Karpas-422 (cell line): ENCODE data around the gene CCDC178. TPM values are rescaled to one million over a fixed set of nuclear protein-coding genes. Genes with fewer than 3 reads are reported as not detected.
"Not testable (repeated sequence)": the region's sequence is repeated elsewhere in the genome, so short reads cannot be mapped to it uniquely, and the experiment has no call there.

Experiments used
- DNase-seq: peaks from one replicate; pipeline ENCODE4 v3.0.0-alpha.2; 2015
- H2AFZ ChIP-seq: fragments of 200-600 bp; sonication (generic); 2 replicates; pipeline ENCODE4 v1.6.1; 2014; ENCODE audit warnings: antibody characterized with exemption, low read length, mixed read lengths
- H3K27ac ChIP-seq: fragments of 200-600 bp; sonication (generic); 2 replicates; pipeline ENCODE4 v1.5.1; 2014; ENCODE audit warnings: mild to moderate bottlenecking, low read length, moderate library complexity
- H3K27me3 ChIP-seq: fragments of 200-600 bp; sonication (generic); 2 replicates; pipeline ENCODE4 v1.6.1; 2014; ENCODE audit warnings: low read length, mixed read lengths
- H3K36me3 ChIP-seq: fragments of 200-600 bp; sonication (generic); 2 replicates; pipeline ENCODE4 v1.6.1; 2014; ENCODE audit warnings: low read length, mixed read lengths; ENCODE audit not compliant: insufficient read depth
- H3K4me1 ChIP-seq: fragments of 200-600 bp; sonication (generic); 2 replicates; pipeline ENCODE4 v1.6.1; 2014; ENCODE audit warnings: mild to moderate bottlenecking, low read length, mixed read lengths
- H3K4me2 ChIP-seq: fragments of 200-600 bp; sonication (generic); 2 replicates; pipeline ENCODE4 v1.6.1; 2014; ENCODE audit warnings: low read length, low read depth, mild to moderate bottlenecking; ENCODE audit not compliant: poor library complexity, severe bottlenecking
- H3K4me3 ChIP-seq: fragments of 200-600 bp; sonication (generic); 2 replicates; pipeline ENCODE4 v1.5.1; 2014; ENCODE audit warnings: mild to moderate bottlenecking, antibody characterized with exemption, low read length, mixed read lengths
- H3K79me2 ChIP-seq: fragments of 200-600 bp; sonication (generic); 2 replicates; pipeline ENCODE4 v1.6.1; 2014; ENCODE audit warnings: mild to moderate bottlenecking, low read length, mixed read lengths
- H3K9ac ChIP-seq: fragments of 200-600 bp; sonication (generic); 2 replicates; pipeline ENCODE4 v1.6.0; 2014; ENCODE audit warnings: low read length
- H3K9me2 ChIP-seq: fragments of 200-600 bp; sonication (generic), shearing (Covaris generic); replicated peaks from 2 replicates; pipeline ENCODE4 v1.6.0; 2014; ENCODE audit warnings: mild to moderate bottlenecking, low read length, moderate library complexity; ENCODE audit not compliant: insufficient read depth
- H3K9me3 ChIP-seq: fragments of 300-700, 200-600 bp; sonication (generic); 2 replicates; pipeline ENCODE4 v1.6.1; 2014; ENCODE audit warnings: low read length, mixed read lengths
- H4K20me1 ChIP-seq: fragments of 200-600 bp; sonication (generic); 2 replicates; pipeline ENCODE4 v1.6.1; 2014; ENCODE audit warnings: mild to moderate bottlenecking, antibody characterized with exemption, low read length, low read depth; ENCODE audit not compliant: insufficient read depth
- total RNA-seq: library from RNA; depleted of rRNA; stranded (reverse); fragments of >200 nt; shearing (Covaris generic); gene quantifications from 2 replicates; pipeline ENCODE4 v1.2.3, GENCODE V29; 2014; ENCODE audit warnings: low replicate concordance

CCDC178 gene
- total RNA-seq, 1 experiment from 2014 or later, result not detected

- H3K9ac ChIP-seq, H3K79me2 ChIP-seq, H3K4me2 ChIP-seq, H3K36me3 ChIP-seq, H3K9me2 ChIP-seq, DNase-seq, H3K27ac ChIP-seq, H3K9me3 ChIP-seq, H3K4me3 ChIP-seq, H3K4me1 ChIP-seq, H4K20me1 ChIP-seq, H2AFZ ChIP-seq, H3K27me3 ChIP-seq: not testable (repeated sequence)
Observed at GRCh38 chr18:32952318-32952717, 488.2 kb downstream of the CCDC178 start.

GRCh38 chr18:32937597-32937996 is 502.9 kb downstream of the CCDC178 start:
- Histone ChIP-seq H3K36me3 (no peaks in the 10 kb centered on the region), H2AFZ (no peak overlapping the region), H3K27me3 (no peaks in the 10 kb centered on the region), H3K9me2 (no peaks in the 10 kb centered on the region), H3K4me2 (no peak overlapping the region), H4K20me1 (no peaks in the 10 kb centered on the region), H3K9me3 (no peaks in the 10 kb centered on the region), H3K4me3 (no peak overlapping the region), H3K79me2 (no peaks in the 10 kb centered on the region), H3K27ac (no peak overlapping the region), H3K4me1 (no peaks in the 10 kb centered on the region), H3K9ac (no peak overlapping the region)
- no peak for DNase-seq

GRCh38 chr18:32937066-32937465 is 503.5 kb downstream of the CCDC178 start:
- no peak overlapping the region for H2AFZ ChIP-seq
- H3K9ac ChIP-seq, result no peak overlapping the region
- no peaks in the 10 kb centered on the region for H3K4me1 ChIP-seq
- H3K4me2 ChIP-seq, result no peak overlapping the region
- H3K36me3 ChIP-seq, result no peaks in the 10 kb centered on the region
- no peaks in the 10 kb centered on the region for H3K9me2 ChIP-seq
- H3K9me3 ChIP-seq, result no peaks in the 10 kb centered on the region
- H3K4me3 ChIP-seq, result no peak overlapping the region
- DNase-seq, result no peak
- H3K79me2 ChIP-seq, result no peaks in the 10 kb centered on the region
- no peak overlapping the region for H3K27ac ChIP-seq
- no peaks in the 10 kb centered on the region for H4K20me1 ChIP-seq
- H3K27me3 ChIP-seq, result no peaks in the 10 kb centered on the region

GRCh38 chr18:32934201-32934600 is 506.3 kb downstream of the CCDC178 start:
- DNase-seq, result no peak
- no peak overlapping the region for H3K27ac ChIP-seq
- H3K4me3 ChIP-seq, result no peak overlapping the region
- no peaks in the 10 kb centered on the region for H3K9me3 ChIP-seq
- no peaks in the 10 kb centered on the region for H3K27me3 ChIP-seq
- H3K9ac ChIP-seq, result no peak overlapping the region
- no peaks in the 10 kb centered on the region for H4K20me1 ChIP-seq
- H3K79me2 ChIP-seq, result no peaks in the 10 kb centered on the region
- no peaks in the 10 kb centered on the region for H3K9me2 ChIP-seq
- H3K4me1 ChIP-seq, result peaks cover 7% of the 10 kb centered on the region
- H2AFZ ChIP-seq, result no peak overlapping the region
- no peaks in the 10 kb centered on the region for H3K36me3 ChIP-seq
- H3K4me2 ChIP-seq, result no peak overlapping the region

GRCh38 chr18:32930695-32931301 is 509.7 kb downstream of the CCDC178 start:
- Histone ChIP-seq H3K4me1 (peaks cover 7% of the 10 kb centered on the region), H3K27ac (no peak overlapping the region), H3K36me3 (no peaks in the 10 kb centered on the region), H3K9me3 (no peaks in the 10 kb centered on the region), H3K9me2 (no peaks in the 10 kb centered on the region), H3K79me2 (no peaks in the 10 kb centered on the region), H3K4me2 (no peak overlapping the region), H4K20me1 (no peaks in the 10 kb centered on the region), H3K27me3 (no peaks in the 10 kb centered on the region), H3K9ac (no peak overlapping the region), H3K4me3 (no peak overlapping the region), H2AFZ (no peak overlapping the region)
- DNase-seq, result peak; percentile 85

GRCh38 chr18:32929213-32929612 is 511.3 kb downstream of the CCDC178 start:
- Histone ChIP-seq H3K9me3 (no peaks in the 10 kb centered on the region), H4K20me1 (no peaks in the 10 kb centered on the region), H3K36me3 (no peaks in the 10 kb centered on the region), H3K9me2 (no peaks in the 10 kb centered on the region), H3K4me2 (no peak overlapping the region), H3K4me3 (no peak overlapping the region), H3K27me3 (no peaks in the 10 kb centered on the region), H2AFZ (no peak overlapping the region), H3K27ac (no peak overlapping the region), H3K9ac (no peak overlapping the region), H3K4me1 (peaks cover 12% of the 10 kb centered on the region), H3K79me2 (no peaks in the 10 kb centered on the region)
- no peak for DNase-seq

GRCh38 chr18:32922951-32923430 is 517.5 kb downstream of the CCDC178 start:
- Histone ChIP-seq H2AFZ (no peak overlapping the region), H3K9ac (no peak overlapping the region; the same call in 1 of the 2 replicates)

GRCh38 chr18:32920796-32921787 is 519.4 kb downstream of the CCDC178 start:
- Histone ChIP-seq H3K9me3 (no peaks in the 10 kb centered on the region), H3K79me2 (no peaks in the 10 kb centered on the region), H3K4me3 (no peak overlapping the region), H4K20me1 (no peaks in the 10 kb centered on the region), H3K27me3 (no peaks in the 10 kb centered on the region), H3K4me2 (no peak overlapping the region), H3K9ac (no peak overlapping the region), H3K9me2 (no peaks in the 10 kb centered on the region), H3K27ac (no peak overlapping the region), H3K36me3 (no peaks in the 10 kb centered on the region), H2AFZ (no peak overlapping the region), H3K4me1 (peaks cover 52% of the 10 kb centered on the region)
- no peak for DNase-seq

More at GRCh38 chr18:32922951-32923430, 517.5 kb downstream of the CCDC178 start:
- Histone ChIP-seq H3K9me3 (no peaks in the 10 kb centered on the region), H3K4me1 (peaks cover 52% of the 10 kb centered on the region), H3K4me2 (peak overlapping the region; percentile 68), H3K4me3 (peak overlapping the region; percentile 41), H3K36me3 (no peaks in the 10 kb centered on the region), H4K20me1 (no peaks in the 10 kb centered on the region), H3K27me3 (no peaks in the 10 kb centered on the region), H3K79me2 (no peaks in the 10 kb centered on the region), H3K9me2 (no peaks in the 10 kb centered on the region), H3K27ac (peak overlapping the region; percentile 57)
- peak; percentile 94 for DNase-seq
